Omental fat pad (tissue), 4 donors: ENCODE results near the gene CHRNA7. TPM values are rescaled to one million over a fixed set of nuclear protein-coding genes. Genes with fewer than 3 reads are reported as not detected.

Source experiments
- ATAC-seq: fragments of 150-250 bp; one replicate; pipeline ENCODE4 v1.9.1; 2016; ENCODE audit warnings: mild to moderate bottlenecking, moderate library complexity; ENCODE audit not compliant: low FRiP score
- DNase-seq: peaks from one replicate; pipeline ENCODE4 v3.0.0-alpha.2; 2019; ENCODE audit warnings: low spot score
- CTCF ChIP-seq, 3 donors: fragments of 450-650 bp; IDR thresholded peaks; one replicate each; pipeline ENCODE4 v1.5.1; 2016 to 2017; ENCODE audit warnings: antibody characterized with exemption in 3 of 3, mild to moderate bottlenecking in 3 of 3, moderate library complexity in 2 of 3
- total RNA-seq, 4 donors: library from RNA; depleted of rRNA; stranded (reverse); fragments of >200 nt; gene quantifications; one replicate each; pipeline ENCODE4 v1.1.0, GENCODE V29; 2016

Gene CHRNA7
- 1 to 10 TPM in 1 of 4 donors, under 1 TPM in 3; 0.36 to 1.3 (median 0.75) TPM for total RNA-seq

GRCh38 chr15:32029862-32030781 lies at the start of gene CHRNA7:
TSS of gene CHRNA7 (plus strand) at chr15:32030515. CDS start at chr15:32030595, 80 bp downstream.
- no peak for TF ChIP-seq CTCF (IDR thresholded peaks at IDR 0.05)
- no peak for DNase-seq

GRCh38 chr15:31985607-31986006 lies 44.7 kb upstream of the CHRNA7 start:
- no peak for ATAC-seq
- no peak for TF ChIP-seq CTCF (IDR thresholded peaks at IDR 0.05)
- no peak for DNase-seq

More at GRCh38 chr15:32029862-32030781, at the start of gene CHRNA7:
- ATAC-seq, result peak; percentile 89

GRCh38 chr15:31993062-31993461 lies 37.3 kb upstream of the CHRNA7 start:
- TF ChIP-seq CTCF (IDR thresholded peaks at IDR 0.05), result no peak
- ATAC-seq (no peak), DNase-seq (no peak)

- ATAC-seq, result no peak
- DNase-seq, result no peak
- TF ChIP-seq CTCF (IDR thresholded peaks at IDR 0.05), result no peak
These were observed 32.6 kb upstream of the CHRNA7 start for GRCh38 chr15:31997711-31998110.

GRCh38 chr15:32003558-32003957 lies 26.8 kb upstream of the CHRNA7 start:
- ATAC-seq (no peak), DNase-seq (no peak)
- no peak for TF ChIP-seq CTCF (IDR thresholded peaks at IDR 0.05)

GRCh38 chr15:32004249-32004648 lies 26.1 kb upstream of the CHRNA7 start:
- DNase-seq, result no peak
- no peak for ATAC-seq
- no peak for TF ChIP-seq CTCF (IDR thresholded peaks at IDR 0.05)
